GM19467 (cell line): Measurements from ENCODE around the gene CYLD.

Experiments used
- ATAC-seq: cut with Tn5 transposase; IDR thresholded peaks from one replicate; pipeline ENCODE4 v1.9.1; 2021; ENCODE audit warnings: mild to moderate bottlenecking, moderate library complexity; ENCODE audit not compliant: unreplicated experiment

CYLD gene

GRCh38 chr16:50814541-50814940 is 72.7 kb downstream of the CYLD start:
- ATAC-seq = no peak

GRCh38 chr16:50815382-50815781 is 73.5 kb downstream of the CYLD start:
- ATAC-seq = no peak

GRCh38 chr16:50816901-50817555 is 75.1 kb downstream of the CYLD start:
- ATAC-seq = no peak

- no peak for ATAC-seq
Measured at GRCh38 chr16:50818380-50818779, 76.5 kb downstream of the CYLD start.

DNA sequence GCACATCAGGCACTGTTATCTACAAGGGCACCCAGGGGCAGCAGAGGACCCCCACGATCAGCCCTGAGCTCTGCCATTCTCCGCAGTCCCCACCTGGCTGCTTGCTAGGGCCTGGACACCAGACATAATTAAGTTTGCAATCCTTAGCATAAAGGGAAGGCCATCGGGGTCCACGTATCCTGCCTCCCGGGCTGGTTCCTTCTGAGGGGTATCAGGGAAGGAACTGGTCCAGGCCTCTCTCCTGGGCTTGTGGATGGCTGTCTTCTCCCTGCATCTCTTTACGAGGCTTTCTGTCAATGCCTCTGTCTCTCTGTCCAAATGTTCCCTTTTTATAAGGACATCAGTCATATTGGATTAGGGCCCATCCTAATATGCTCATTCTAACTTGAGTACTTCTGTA is 77.8 kb downstream of the CYLD start:
- no peak for ATAC-seq

DNA sequence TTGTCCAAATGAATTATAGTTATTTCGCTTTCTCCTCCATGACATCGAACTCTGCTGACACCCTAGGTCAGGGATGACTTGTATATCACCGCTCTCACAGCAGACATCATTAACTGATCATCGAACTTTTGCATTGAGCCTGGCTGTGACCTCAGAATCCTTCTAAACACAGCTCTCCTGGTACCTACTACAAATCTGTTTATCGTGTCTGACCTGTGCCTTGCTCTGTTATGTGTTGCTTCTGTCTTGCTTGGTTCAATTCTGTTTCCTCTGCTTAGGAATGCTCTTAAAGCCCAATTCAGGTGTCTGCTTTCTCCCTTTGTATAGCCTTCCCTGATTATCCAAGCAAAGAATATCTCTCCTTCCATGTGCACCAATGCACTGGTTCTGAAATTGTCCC is 78.3 kb downstream of the CYLD start:
- ATAC-seq = no peak

DNA sequence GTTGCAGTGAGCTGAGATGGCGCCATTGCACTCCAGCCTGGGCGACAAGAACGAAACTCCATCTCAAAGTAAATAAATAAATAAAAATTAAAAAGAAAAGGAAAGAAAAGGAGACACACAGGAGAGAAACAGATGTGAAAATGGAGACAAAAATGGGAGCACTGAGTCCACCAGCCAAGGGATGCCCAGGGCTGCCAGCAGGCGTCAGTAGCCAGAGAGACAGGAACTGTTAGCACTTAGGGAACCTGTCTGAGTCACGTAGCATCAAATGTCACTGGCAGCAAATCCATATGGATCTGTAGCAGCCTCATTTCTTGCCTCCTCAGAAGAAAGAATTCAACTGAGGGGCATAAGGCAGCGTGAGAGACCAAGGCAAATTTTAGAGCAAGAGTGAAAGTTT is 79.7 kb downstream of the CYLD start:
- ATAC-seq = no peak

GRCh38 chr16:50822671-50823070 is 80.8 kb downstream of the CYLD start:
- ATAC-seq = no peak

GRCh38 chr16:50826797-50827316 is 85.0 kb downstream of the CYLD start:
- no peak for ATAC-seq

GRCh38 chr16:50828164-50828702 is 86.3 kb downstream of the CYLD start:
- ATAC-seq = no peak

DNA sequence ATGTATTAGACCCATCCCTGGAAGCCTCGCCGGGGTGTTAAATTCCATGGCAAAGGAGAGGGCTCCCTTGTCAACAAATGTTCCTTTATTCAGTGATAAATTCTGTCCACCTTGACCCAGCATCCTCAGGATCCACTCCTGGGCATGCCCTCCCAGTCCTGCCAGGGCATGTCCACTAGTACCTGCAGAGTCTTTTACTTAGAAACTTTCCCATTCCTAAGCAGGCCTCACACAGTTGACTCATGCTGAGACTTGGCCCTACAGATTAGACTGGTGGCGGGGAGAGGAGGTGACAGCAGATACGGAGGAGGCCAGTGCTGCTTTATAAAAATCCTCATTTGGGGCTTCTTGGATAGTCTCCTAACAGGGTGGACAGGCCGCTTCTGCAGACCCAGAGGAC is 88.8 kb downstream of the CYLD start:
- ATAC-seq = no peak

DNA sequence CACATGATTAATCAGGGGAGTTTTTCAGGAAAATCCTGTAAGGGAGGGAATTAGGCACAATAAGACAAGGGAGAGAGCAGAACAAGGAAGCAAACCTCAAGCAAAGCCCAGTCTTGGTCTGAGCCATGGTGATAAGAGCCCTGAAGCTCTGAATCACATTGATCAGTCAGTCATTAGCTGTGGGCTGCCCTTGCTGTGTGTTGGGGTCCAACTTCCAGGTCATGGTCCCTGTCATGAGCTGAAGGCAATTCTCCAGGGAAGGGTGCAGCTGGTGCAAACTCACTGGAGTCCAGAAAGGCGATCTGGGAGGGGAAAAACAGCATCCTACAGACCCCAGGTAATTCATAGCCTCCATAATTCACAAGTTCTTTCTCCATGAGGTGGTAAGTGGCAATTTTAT is 89.9 kb downstream of the CYLD start:
- ATAC-seq = no peak

DNA sequence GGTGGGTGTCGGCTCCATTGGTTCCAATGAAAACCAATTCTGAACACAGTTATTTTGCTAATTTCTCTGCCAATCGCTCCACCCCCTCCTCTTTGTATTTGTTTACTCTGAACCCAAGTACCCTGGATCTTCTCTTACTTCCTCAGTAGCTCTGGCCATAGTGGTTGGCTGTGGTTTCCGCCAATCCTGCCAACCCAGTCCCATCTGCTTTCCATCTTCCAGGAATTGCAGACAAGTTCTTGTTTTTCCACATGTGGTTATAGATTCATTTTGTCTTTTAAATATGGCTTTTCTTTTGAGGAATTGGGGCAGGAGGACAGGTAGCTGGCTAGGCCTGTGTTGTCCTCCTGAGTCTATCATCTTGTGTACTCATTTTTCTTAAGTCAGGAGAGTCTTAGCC is 92.0 kb downstream of the CYLD start:
- ATAC-seq = no peak

GRCh38 chr16:50834701-50835100 is 92.8 kb downstream of the CYLD start:
- ATAC-seq = no peak

GRCh38 chr16:50835358-50836060 is 93.6 kb downstream of the CYLD start:
- ATAC-seq = no peak

GRCh38 chr16:50836121-50836621 is 94.3 kb downstream of the CYLD start:
- no peak for ATAC-seq

DNA sequence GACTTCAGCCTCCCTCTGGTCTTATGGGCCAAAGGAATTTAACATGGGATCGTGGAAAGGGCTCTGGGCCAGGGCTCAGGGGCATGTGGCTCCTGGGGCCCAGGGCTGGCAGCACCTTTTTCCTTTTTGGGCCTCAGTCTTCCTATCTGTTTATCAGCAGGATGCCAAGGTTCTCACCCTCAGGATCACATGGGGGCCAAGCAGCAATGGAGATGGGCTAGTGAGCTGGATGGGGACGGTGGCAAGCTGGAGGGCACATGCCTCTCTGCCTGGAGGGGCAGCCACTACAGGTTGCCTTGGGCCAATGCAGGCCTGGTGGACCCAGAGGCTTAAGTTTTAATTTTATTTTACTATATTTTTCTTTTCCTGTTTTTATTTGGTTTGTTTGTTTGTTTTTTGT is 95.4 kb downstream of the CYLD start:
- no peak for ATAC-seq

DNA sequence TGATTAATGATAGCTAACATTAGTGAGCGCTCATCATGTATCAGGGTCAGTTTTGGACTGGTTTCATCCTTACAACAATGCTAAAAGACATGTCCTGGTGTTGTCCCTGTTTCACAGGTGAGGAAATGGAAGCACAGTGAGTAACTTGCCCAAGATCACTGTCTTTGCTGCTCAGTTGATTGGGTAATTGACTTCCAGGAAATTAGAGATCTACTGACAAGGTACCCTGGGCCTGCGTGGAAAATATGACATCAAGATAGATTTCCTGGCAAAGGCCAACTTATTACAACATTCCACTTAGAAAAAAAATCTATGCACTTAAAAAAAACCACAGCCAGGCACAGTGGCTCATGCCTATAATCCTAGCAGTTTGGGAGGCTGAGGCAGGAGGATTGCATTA is 96.3 kb downstream of the CYLD start:
- ATAC-seq = no peak

GRCh38 chr16:50838885-50839284 is 97.0 kb downstream of the CYLD start:
- no peak for ATAC-seq

DNA sequence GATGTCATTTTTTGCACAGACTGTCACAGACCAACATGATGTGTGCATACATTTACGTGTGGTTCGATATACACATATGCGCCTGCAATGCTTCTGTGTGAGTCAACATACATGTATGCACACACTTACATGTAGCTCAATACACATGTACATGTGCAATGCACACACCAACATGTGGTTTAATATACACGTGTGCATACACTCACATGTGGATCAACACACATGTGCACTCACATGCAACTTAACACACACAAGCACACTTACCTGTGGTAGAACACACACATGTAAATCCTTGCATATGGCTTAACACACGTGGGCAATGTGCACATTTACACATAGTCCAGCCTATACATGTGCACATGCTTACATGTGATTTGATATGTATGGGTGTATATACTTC is 97.5 kb downstream of the CYLD start:
- ATAC-seq = no peak

DNA sequence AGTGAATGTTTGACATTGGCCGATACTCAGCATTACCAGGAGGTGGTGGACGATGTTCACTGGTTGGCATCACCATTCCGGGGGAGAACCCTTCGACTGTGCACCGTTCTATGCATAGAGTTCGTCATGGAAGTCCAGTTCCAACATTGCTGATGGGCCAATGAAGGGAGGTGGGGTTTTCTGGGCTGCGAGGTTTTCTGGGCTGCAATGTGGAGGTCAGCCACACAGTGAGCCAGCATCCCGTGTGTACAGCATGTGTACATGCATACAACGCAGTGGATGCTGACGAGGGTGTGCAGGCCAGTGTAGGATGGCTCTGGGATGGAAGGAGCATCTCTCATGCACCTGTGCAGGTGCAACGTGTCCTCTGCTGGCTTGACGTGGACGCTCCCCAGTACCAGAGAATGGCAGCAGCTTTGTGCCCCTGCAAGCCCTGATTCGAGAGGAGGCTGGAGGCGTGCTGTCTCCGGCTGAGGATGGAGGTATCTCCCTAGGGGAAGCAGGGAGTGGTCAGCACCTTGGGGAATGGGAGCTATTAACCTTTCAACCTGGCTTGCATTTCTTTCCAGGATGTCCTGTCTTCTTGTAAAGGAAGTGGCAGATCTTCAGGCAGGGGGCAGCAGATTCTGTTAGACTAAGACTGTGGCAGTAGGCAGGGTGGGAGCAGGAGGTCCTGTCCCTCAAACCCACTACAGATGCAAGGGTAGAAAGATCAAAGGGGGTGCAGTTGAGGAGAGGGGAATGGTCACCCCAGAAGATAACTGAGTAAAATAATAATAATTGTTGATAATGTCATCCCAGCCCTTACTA is 98.2 kb downstream of the CYLD start:
- no peak for ATAC-seq
